SH-SY5Y (cell line): Measurements from ENCODE around the gene SDHAF1.

Experiments
- GATA2 ChIP-seq: IDR thresholded peaks from 2 replicates; pipeline ENCODE4 v1.6.1; 2011; ENCODE audit warnings: mild to moderate bottlenecking, low read depth, low read length
- GATA3 ChIP-seq: IDR thresholded peaks from 2 replicates; pipeline ENCODE4 v1.6.1; 2011; ENCODE audit warnings: low read depth, mild to moderate bottlenecking, low read length, moderate library complexity

DNA sequence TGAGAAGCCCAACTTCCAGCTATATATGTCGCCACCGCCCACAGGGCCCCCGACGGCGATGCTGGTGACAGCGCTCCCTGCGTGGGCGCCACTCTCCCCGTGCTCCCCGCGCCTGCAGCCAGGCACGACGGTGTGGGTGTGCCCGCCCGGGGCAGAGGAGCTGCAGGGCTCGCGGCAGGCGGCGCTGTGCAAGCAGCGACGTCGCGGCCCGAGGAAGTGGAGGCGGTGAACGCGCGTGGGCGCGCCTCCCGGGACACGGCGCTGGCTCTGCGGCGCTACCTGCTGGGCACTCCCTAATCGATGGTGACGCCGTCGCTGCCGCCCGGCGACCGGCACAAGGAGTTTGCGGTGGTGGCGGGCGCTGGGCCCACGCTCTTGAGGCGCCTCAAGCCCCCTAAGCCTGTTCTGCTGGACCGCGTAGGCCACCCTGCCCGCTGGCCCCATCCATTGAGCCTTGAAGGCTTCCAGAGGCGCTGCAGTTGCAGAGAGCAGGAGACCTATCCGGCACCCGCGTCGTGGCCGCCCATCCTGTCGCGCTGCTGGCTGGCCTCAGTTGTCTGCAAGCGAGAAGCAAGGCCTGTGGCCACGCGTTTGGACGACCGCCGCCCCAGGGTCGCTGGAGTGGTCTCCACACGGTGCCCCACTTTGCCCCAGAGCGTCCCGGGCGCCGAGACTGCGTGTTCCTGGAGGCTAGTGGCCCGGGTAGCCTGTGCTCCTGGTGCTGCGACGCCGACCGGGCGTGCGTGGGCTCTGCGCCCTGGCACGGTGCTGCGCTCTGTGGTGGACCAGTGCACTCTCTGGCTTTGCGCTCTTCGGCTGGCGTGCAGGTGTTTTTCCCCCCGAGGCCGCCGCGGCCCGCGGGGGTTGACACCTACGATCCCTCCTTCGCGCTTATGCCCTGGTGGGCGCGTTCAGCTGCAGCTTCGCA is 35.7 kb upstream of the SDHAF1 start:
- TF ChIP-seq GATA2 (no peak), GATA3 (no peak)
